Osteocyte (in vitro differentiated cells): Measurements from ENCODE around the gene JAK1. TPM values are rescaled to one million over a fixed set of nuclear protein-coding genes. Genes with fewer than 3 reads are reported as not detected.

Experiments used
- DNase-seq: peaks from one replicate; pipeline ENCODE4 v3.0.0; 2021; ENCODE audit warnings: mixed read lengths; ENCODE audit not compliant: unreplicated experiment; ENCODE audit errors: extremely low spot score
- H3K27ac Mint-ChIP-seq: one replicate; pipeline ENCODE4 v1.8.0; 2021; ENCODE audit warnings: mild to moderate bottlenecking, mixed read lengths; ENCODE audit not compliant: unreplicated experiment
- H3K27me3 Mint-ChIP-seq: one replicate; pipeline ENCODE4 v1.8.0; 2021; ENCODE audit warnings: mixed read lengths; ENCODE audit not compliant: unreplicated experiment
- H3K36me3 Mint-ChIP-seq: one replicate; pipeline ENCODE4 v1.8.0; 2021; ENCODE audit warnings: mixed read lengths; ENCODE audit not compliant: unreplicated experiment
- H3K4me1 Mint-ChIP-seq: one replicate; pipeline ENCODE4 v1.8.0; 2021; ENCODE audit warnings: mixed read lengths; ENCODE audit not compliant: unreplicated experiment
- H3K4me3 Mint-ChIP-seq: one replicate; pipeline ENCODE4 v1.8.0; 2021; ENCODE audit warnings: mild to moderate bottlenecking, moderate library complexity, mixed read lengths; ENCODE audit not compliant: unreplicated experiment
- H3K9me3 Mint-ChIP-seq: one replicate; pipeline ENCODE4 v1.8.0; 2021; ENCODE audit warnings: mixed read lengths; ENCODE audit not compliant: unreplicated experiment
- long read RNA-seq: library from polyadenylated mRNA; unstranded; transcript quantifications from one replicate; pipeline ENCODE4 v2.0.0, GENCODE V29; 2021
- total RNA-seq: library from RNA; stranded (reverse); gene quantifications from 2 replicates; pipeline ENCODE4 v1.2.1, GENCODE V29; 2021
- TF ChIP-seq, protein P1 (sequence below): fragments of 200-600 bp; sonication (generic); IDR thresholded peaks from 2 replicates; pipeline ENCODE4 v1.5.0; 2021; ENCODE audit warnings: antibody characterized with exemption, mild to moderate bottlenecking, moderate library complexity

The JAK1 gene
- 103 TPM in 2 replicates for total RNA-seq
- long read RNA-seq, full-length matches to known transcripts: 3 of 110 reads
- long read RNA-seq, partial matches to known transcripts: 89 of 110 reads
- long read RNA-seq, other reads (novel, unspliced or antisense): 18 of 110 reads

DNA sequence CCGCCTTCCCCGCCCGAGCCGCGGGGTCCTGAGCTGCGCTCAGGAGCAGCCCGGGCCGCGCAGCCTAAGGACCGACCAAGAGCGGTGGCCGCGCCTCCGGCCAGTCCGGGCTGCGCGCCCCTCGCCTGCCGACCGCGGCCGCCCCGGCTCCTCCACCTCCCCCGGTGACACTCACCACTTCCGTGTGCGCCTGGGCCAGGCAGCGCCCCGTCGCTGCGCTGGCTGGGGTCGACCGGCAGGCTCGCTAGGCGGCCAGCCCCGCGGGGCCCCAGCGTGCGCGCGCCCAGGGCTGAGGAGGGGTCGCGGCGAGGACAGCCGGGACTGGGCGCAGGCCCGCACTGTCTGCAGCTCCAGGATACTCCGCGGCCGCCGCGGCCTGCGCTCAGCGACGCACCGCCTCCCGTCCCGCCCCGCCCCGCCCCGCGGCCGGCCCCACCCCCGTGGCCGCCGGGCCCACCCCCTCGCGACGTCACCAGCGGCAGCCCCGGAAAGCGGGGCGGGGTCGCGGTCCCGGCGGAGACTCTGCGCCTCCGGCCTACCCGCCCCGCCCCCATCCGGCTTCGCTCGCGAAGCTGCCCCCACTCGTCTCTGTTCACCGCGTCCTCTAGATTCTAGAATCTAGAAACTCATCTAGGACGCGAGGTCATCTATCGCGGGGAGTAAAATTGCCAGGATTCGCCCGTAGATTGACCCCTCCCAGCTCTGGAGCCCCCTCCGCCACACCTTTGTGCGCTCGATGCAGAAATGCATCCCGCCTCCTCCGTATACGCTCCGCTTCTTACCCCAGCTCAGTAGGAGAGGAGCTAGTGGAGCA lies at the start of gene JAK1:
TSS of gene JAK1 (minus strand) at position 392 of the 814 bp plus-strand sequence. CDS start 80,285 bp downstream, outside the sequence.
- TF ChIP-seq, protein P1, sequence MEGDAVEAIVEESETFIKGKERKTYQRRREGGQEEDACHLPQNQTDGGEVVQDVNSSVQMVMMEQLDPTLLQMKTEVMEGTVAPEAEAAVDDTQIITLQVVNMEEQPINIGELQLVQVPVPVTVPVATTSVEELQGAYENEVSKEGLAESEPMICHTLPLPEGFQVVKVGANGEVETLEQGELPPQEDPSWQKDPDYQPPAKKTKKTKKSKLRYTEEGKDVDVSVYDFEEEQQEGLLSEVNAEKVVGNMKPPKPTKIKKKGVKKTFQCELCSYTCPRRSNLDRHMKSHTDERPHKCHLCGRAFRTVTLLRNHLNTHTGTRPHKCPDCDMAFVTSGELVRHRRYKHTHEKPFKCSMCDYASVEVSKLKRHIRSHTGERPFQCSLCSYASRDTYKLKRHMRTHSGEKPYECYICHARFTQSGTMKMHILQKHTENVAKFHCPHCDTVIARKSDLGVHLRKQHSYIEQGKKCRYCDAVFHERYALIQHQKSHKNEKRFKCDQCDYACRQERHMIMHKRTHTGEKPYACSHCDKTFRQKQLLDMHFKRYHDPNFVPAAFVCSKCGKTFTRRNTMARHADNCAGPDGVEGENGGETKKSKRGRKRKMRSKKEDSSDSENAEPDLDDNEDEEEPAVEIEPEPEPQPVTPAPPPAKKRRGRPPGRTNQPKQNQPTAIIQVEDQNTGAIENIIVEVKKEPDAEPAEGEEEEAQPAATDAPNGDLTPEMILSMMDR: no peak

DNA sequence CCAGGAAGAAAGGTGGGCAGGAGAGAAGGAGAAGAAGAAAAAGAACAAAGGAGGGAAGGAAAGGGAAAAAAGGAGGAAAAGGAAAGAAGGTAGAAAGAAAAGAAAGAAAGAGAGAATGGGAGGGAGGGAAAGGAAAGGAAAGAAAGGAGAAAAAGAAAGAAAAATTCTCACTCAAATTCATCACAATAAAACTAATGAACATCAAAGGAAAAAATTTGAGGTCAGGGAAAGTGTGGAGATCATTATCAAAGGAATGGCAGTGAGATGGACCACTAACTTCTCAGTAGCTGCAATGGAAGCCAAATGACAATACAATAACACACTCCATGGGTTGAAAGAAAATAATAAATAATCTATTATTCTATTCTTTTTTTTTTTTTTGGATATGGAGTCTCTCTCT lies 48.0 kb upstream of the JAK1 start:
- Mint-ChIP-seq H3K4me3 (no peak overlapping the region), H3K9me3 (peaks cover 8% of the 10 kb centered on the region), H3K27ac (no peak overlapping the region), H3K4me1 (no peaks in the 10 kb centered on the region), H3K27me3 (no peaks in the 10 kb centered on the region), H3K36me3 (peaks cover 3% of the 10 kb centered on the region)
- TF ChIP-seq, protein P1: no peak
- no peak for DNase-seq

More for the DNA sequence above, at the start of gene JAK1:
- Mint-ChIP-seq H3K9me3 (no peaks in the 10 kb centered on the region), H3K27me3 (no peaks in the 10 kb centered on the region), H3K4me3 (peak within 1 kb of the TSS; percentile 93), H3K27ac (peak within 1 kb of the TSS; percentile 89), H3K36me3 (no peaks in the 10 kb centered on the region), H3K4me1 (peaks cover 30% of the 10 kb centered on the region)
- DNase-seq: peak; percentile 94

DNA sequence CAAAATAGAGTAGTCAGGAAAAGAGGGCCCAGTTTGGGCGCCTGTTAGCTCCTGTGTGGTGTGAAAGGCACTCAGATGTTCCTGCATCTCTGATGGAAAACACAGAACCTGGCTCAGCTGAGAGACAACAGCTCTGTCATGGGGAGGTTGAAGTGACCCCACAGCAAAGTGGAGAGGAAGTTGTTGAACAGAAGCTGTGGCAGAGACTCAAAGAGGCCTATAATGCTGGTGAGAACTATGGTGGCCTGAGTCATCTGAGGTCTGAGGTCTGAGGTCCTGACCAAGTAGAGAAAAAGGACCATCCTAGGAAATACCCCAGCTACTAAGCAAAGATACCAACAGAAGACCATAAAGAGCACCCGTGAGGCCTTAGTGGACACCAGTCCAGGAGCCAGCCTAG lies 45.6 kb upstream of the JAK1 start:
- Mint-ChIP-seq H3K27me3 (no peaks in the 10 kb centered on the region), H3K27ac (no peak overlapping the region), H3K4me1 (no peaks in the 10 kb centered on the region), H3K36me3 (peaks cover 3% of the 10 kb centered on the region), H3K4me3 (no peak overlapping the region), H3K9me3 (peaks cover 8% of the 10 kb centered on the region)
- TF ChIP-seq, protein P1: no peak
- DNase-seq: no peak

DNA sequence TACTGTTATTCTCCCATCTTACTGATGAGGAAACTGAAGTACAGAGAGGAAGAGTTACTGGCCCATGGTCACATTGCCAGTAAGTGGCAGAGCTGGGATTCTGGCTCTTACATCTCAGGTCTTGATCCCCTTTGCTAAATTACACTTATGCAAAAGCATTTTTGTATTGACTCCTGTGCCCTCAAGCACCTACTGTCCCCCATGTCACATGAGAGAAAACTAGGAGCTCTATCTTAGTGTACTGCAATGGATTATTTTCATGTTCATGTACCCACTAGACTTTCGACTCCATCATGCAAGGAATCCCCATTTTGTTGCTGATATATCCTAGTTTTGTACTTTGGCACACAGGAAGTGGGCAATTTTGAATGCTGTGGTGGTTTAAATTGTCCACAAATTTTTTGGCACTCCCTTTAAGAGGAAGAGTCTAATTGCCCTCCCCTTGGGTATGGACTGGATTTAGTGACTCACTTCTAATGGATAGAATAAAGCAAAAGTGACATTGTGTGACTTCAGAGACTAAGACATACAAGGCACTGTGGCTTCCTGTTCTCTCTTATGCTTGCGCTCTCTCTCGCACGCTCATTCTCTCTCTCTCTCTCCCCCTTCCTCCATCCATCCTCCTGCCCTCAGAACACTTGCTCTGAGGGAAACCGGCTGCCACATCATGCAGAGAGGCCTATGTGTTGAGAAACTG lies 43.5 kb upstream of the JAK1 start:
- peaks cover 4% of the 10 kb centered on the region for H3K9me3 Mint-ChIP-seq
- TF ChIP-seq, protein P1: no peak
- H3K27me3 Mint-ChIP-seq: peaks cover 7% of the 10 kb centered on the region

DNA sequence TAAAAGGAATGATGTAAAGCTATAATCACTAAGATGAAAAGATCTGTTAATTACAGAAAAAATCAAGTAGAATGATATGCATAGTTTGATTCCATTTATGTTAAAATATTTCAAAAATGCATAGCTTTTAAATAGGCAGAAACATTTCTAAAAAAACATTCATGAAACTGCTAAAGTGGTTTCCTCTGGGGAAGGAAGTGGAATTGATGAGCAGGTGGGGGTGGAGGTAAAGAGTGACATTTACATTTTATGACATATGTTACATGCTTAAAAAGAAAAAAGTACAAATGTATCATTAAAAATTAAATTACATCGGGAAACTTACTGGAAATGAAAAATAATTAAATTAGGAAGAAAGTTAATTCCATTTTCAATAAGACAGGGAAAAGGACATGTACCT lies 42.8 kb upstream of the JAK1 start:
- Mint-ChIP-seq H3K4me3 (no peak overlapping the region), H3K36me3 (peaks cover 2% of the 10 kb centered on the region), H3K9me3 (peaks cover 2% of the 10 kb centered on the region), H3K4me1 (no peaks in the 10 kb centered on the region), H3K27me3 (peaks cover 12% of the 10 kb centered on the region), H3K27ac (no peak overlapping the region)
- DNase-seq: no peak
- TF ChIP-seq, protein P1: no peak

More for the DNA sequence above, 43.5 kb upstream of the JAK1 start:
- H3K36me3 Mint-ChIP-seq: peaks cover 3% of the 10 kb centered on the region
- no peak overlapping the region for H3K27ac Mint-ChIP-seq
- no peak overlapping the region for H3K4me3 Mint-ChIP-seq
- no peaks in the 10 kb centered on the region for H3K4me1 Mint-ChIP-seq
- no peak for DNase-seq
